ENCODE results near the gene LHFPL6.

LHFPL6 gene

GRCh38 chr13:39498471-39499114 lies 104.4 kb downstream of the LHFPL6 start:
- H3K27ac Mint-ChIP-seq: no peak overlapping the region
- TF ChIP-seq, protein P1, sequence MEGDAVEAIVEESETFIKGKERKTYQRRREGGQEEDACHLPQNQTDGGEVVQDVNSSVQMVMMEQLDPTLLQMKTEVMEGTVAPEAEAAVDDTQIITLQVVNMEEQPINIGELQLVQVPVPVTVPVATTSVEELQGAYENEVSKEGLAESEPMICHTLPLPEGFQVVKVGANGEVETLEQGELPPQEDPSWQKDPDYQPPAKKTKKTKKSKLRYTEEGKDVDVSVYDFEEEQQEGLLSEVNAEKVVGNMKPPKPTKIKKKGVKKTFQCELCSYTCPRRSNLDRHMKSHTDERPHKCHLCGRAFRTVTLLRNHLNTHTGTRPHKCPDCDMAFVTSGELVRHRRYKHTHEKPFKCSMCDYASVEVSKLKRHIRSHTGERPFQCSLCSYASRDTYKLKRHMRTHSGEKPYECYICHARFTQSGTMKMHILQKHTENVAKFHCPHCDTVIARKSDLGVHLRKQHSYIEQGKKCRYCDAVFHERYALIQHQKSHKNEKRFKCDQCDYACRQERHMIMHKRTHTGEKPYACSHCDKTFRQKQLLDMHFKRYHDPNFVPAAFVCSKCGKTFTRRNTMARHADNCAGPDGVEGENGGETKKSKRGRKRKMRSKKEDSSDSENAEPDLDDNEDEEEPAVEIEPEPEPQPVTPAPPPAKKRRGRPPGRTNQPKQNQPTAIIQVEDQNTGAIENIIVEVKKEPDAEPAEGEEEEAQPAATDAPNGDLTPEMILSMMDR (IDR thresholded peaks at IDR 0.05): no peak
- no peak for DNase-seq
- H3K4me1 Mint-ChIP-seq: peaks cover 28% of the 10 kb centered on the region
- H3K4me3 Mint-ChIP-seq: no peak overlapping the region
- H3K27me3 Mint-ChIP-seq (ENCODE audit: low read depth, poor library complexity): no peaks in the 10 kb centered on the region
- H3K36me3 Mint-ChIP-seq (ENCODE audit: low read depth): no peaks in the 10 kb centered on the region
- H3K9me3 Mint-ChIP-seq: no peaks in the 10 kb centered on the region

- Mint-ChIP-seq H3K9me3 (no peaks in the 10 kb centered on the region), H3K36me3 (ENCODE audit: low read depth) (no peaks in the 10 kb centered on the region), H3K4me3 (no peak overlapping the region), H3K27ac (no peak overlapping the region), H3K4me1 (peaks cover 14% of the 10 kb centered on the region), H3K27me3 (ENCODE audit: low read depth, poor library complexity) (no peaks in the 10 kb centered on the region)
- TF ChIP-seq, protein P1 (IDR thresholded peaks at IDR 0.05): no peak
- DNase-seq: no peak
Measured at GRCh38 chr13:39496506-39496905, 106.5 kb downstream of the LHFPL6 start.

GRCh38 chr13:39494633-39495032 lies 108.4 kb downstream of the LHFPL6 start:
- Mint-ChIP-seq H3K36me3 (ENCODE audit: low read depth) (no peaks in the 10 kb centered on the region), H3K4me3 (no peak overlapping the region), H3K27ac (no peak overlapping the region), H3K4me1 (peaks cover 5% of the 10 kb centered on the region), H3K9me3 (no peaks in the 10 kb centered on the region), H3K27me3 (ENCODE audit: low read depth, poor library complexity) (no peaks in the 10 kb centered on the region)
- TF ChIP-seq, protein P1 (IDR thresholded peaks at IDR 0.05): no peak
- no peak for DNase-seq

DNA sequence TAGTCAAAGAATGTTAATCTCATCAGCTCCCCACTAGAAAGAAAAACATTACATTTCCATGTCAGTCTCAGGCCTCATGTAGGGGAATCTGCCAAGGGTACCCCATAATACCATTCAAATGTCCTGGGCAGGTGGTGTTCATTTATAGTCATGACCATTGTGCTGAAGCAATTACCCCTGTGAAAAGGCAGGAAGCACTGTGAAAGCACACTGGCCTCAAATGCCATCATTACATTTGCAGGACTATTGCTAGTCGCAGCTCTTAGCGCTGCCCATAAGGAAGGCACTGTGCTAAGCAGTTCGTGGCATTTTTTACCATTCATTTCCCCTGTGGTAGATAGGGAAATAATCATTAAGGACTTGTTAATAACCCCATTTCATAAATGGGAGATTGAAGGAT lies 109.0 kb downstream of the LHFPL6 start:
- Mint-ChIP-seq H3K27me3 (ENCODE audit: low read depth, poor library complexity) (no peaks in the 10 kb centered on the region), H3K4me3 (no peak overlapping the region), H3K4me1 (no peaks in the 10 kb centered on the region), H3K27ac (no peak overlapping the region), H3K36me3 (ENCODE audit: low read depth) (no peaks in the 10 kb centered on the region), H3K9me3 (no peaks in the 10 kb centered on the region)
- no peak for DNase-seq
- TF ChIP-seq, protein P1 (IDR thresholded peaks at IDR 0.05): no peak

- H3K27ac Mint-ChIP-seq: no peak overlapping the region
- no peak for DNase-seq
- no peak overlapping the region for H3K4me3 Mint-ChIP-seq
- H3K27me3 Mint-ChIP-seq (ENCODE audit: low read depth, poor library complexity): no peaks in the 10 kb centered on the region
- no peaks in the 10 kb centered on the region for H3K9me3 Mint-ChIP-seq
- TF ChIP-seq, protein P1 (IDR thresholded peaks at IDR 0.05): no peak
- H3K36me3 Mint-ChIP-seq (ENCODE audit: low read depth): no peaks in the 10 kb centered on the region
- peaks cover 4% of the 10 kb centered on the region for H3K4me1 Mint-ChIP-seq
Measured at GRCh38 chr13:39490136-39490535, 112.9 kb downstream of the LHFPL6 start.

DNA sequence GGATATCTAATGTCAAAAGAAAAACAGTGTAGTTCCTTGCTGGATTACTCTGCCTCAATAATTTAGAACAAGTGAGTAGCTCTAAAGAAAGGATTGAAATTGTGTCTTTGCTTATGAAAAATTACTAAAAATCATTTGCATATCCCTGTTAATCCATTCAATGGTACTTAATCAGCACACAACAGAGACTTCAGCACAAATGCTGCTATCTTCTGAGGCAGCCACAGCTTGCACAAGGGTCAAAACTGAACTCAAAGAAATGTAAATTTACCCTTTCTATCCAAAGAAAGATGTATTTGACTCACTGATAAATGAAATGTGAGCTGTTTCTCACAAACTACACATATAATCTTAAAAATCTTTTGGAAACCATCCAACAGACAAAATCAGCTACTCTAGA lies 116.2 kb downstream of the LHFPL6 start:
- DNase-seq: no peak
- no peaks in the 10 kb centered on the region for H3K36me3 Mint-ChIP-seq (ENCODE audit: low read depth)
- H3K9me3 Mint-ChIP-seq: no peaks in the 10 kb centered on the region
- H3K4me3 Mint-ChIP-seq: no peak overlapping the region
- TF ChIP-seq, protein P1 (IDR thresholded peaks at IDR 0.05): no peak
- H3K27ac Mint-ChIP-seq: no peak overlapping the region
- H3K27me3 Mint-ChIP-seq (ENCODE audit: low read depth, poor library complexity): no peaks in the 10 kb centered on the region
- H3K4me1 Mint-ChIP-seq: peaks cover 13% of the 10 kb centered on the region
